Neural progenitor cell (in vitro differentiated cells): ENCODE data around the gene RRP1. TPM values are rescaled to one million over a fixed set of nuclear protein-coding genes. Genes with fewer than 3 reads are reported as not detected.
A peak's percentile ranks its signal among the peaks of the same experiment; 100 is the strongest.

Experiments used
- DNase-seq: peaks from one replicate; pipeline ENCODE4 v3.0.0-alpha.2; 2016; ENCODE audit warnings: low spot score
- H2AFZ ChIP-seq: fragments of 200-600 bp; sonication (generic); replicated peaks from 2 replicates; pipeline ENCODE4 v1.6.1; 2016; ENCODE audit warnings: antibody characterized with exemption
- H3F3A ChIP-seq: fragments of 200-600 bp; sonication (generic); 2 replicates; pipeline ENCODE4 v1.6.1; 2016; ENCODE audit warnings: antibody characterized with exemption, low read depth
- H3K27ac ChIP-seq: fragments of 200-600 bp; sonication (generic); 2 replicates; pipeline ENCODE4 v1.5.1; 2016; ENCODE audit warnings: mild to moderate bottlenecking
- H3K27me3 ChIP-seq: fragments of 200-600 bp; sonication (generic); 2 replicates; pipeline ENCODE4 v1.6.1; 2016; ENCODE audit warnings: mild to moderate bottlenecking, moderate library complexity
- H3K36me3 ChIP-seq: fragments of 200-600 bp; sonication (generic); 2 replicates; pipeline ENCODE4 v1.5.1; 2016
- H3K4me1 ChIP-seq: fragments of 200-600 bp; sonication (generic); 2 replicates; pipeline ENCODE4 v1.6.1; 2016; ENCODE audit warnings: mixed run types
- H3K4me2 ChIP-seq: fragments of 200-600 bp; sonication (generic); 2 replicates; pipeline ENCODE4 v1.6.1; 2016
- H3K4me3 ChIP-seq: fragments of 200-600 bp; sonication (generic); 2 replicates; pipeline ENCODE4 v1.5.1; 2016
- H3K79me2 ChIP-seq: fragments of 200-600 bp; sonication (generic); 2 replicates; pipeline ENCODE4 v1.6.1; 2016; ENCODE audit warnings: low read depth
- H3K9ac ChIP-seq: fragments of 200-600 bp; sonication (generic); 2 replicates; pipeline ENCODE4 v1.6.1; 2016
- H3K9me3 ChIP-seq: fragments of 200-600 bp; sonication (generic); 2 replicates; pipeline ENCODE4 v1.5.1; 2016; ENCODE audit warnings: low read depth
- H4K20me1 ChIP-seq: fragments of 200-600 bp; sonication (generic); 2 replicates; pipeline ENCODE4 v1.6.1; 2016; ENCODE audit warnings: low read depth
- H3K27ac Mint-ChIP-seq: 3 replicates; pipeline ENCODE4 v1.8.0; 2021; ENCODE audit warnings: mixed read lengths
- H3K27me3 Mint-ChIP-seq: 2 replicates; pipeline ENCODE4 v1.8.0; 2022; ENCODE audit warnings: low read depth, mild to moderate bottlenecking, inconsistent platforms, moderate library complexity, mixed read lengths; ENCODE audit not compliant: insufficient read depth
- H3K36me3 Mint-ChIP-seq: 3 replicates; pipeline ENCODE4 v1.8.0; 2021; ENCODE audit warnings: mixed read lengths
- H3K4me1 Mint-ChIP-seq: 3 replicates; pipeline ENCODE4 v1.8.0; 2021; ENCODE audit warnings: mixed read lengths
- H3K4me3 Mint-ChIP-seq: 3 replicates; pipeline ENCODE4 v1.8.0; 2021; ENCODE audit warnings: mild to moderate bottlenecking, moderate library complexity, mixed read lengths
- H3K9me3 Mint-ChIP-seq: 3 replicates; pipeline ENCODE4 v1.8.0; 2020; ENCODE audit warnings: mixed read lengths
- EZH2 ChIP-seq: fragments of 200-600 bp; sonication (generic); IDR thresholded peaks from 2 replicates; pipeline ENCODE4 v1.6.1; 2017; ENCODE audit warnings: antibody characterized with exemption, mild to moderate bottlenecking, moderate library complexity
- EZH2phosphoT487 ChIP-seq: fragments of 200-600 bp; sonication (generic); IDR thresholded peaks from 2 replicates; pipeline ENCODE4 v1.6.1; 2017; ENCODE audit warnings: antibody characterized with exemption
- total RNA-seq: library from RNA; depleted of rRNA; stranded (reverse); fragments of >200 nt; gene quantifications from 2 replicates; pipeline ENCODE4 v1.2.3, GENCODE V29; 2015; ENCODE audit warnings: low replicate concordance
- TF ChIP-seq, protein P1 (sequence below): fragments of 200-600 bp; sonication (generic); IDR thresholded peaks from 2 replicates; pipeline ENCODE4 v1.5.1; 2017; ENCODE audit warnings: antibody characterized with exemption, mild to moderate bottlenecking

RRP1 gene
- total RNA-seq, 1 donor from 2014 or later, result 18.4 TPM

DNA sequence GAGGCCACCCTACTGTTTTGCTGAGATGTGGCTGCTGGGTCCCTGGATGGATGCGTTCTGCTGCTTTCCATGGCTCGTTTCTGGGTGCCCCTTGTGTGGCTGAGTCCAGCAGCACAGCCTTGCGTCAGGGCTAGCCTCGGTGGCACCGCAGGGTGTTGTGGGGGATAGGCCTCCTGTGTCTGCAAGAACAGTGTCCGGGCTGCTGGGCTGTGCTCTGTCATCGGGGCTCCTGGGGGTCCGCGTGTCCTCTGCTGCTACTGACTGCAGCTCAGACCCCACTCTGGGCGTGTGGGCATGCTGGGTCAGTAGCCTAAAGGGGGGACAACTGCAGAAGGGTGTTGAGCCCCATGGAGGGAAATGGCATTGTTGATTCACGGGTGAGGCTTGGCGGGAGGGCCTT is 4.9 kb downstream of the RRP1 start:
- no peak for DNase-seq
- Mint-ChIP-seq H3K27ac (no peak overlapping the region), H3K4me3 (no peak overlapping the region), H3K4me1 (peaks cover 20% of the 10 kb centered on the region), H3K27me3 (peaks cover 5% of the 10 kb centered on the region), H3K9me3 (no peaks in the 10 kb centered on the region), H3K36me3 (peaks cover 36% of the 10 kb centered on the region)
- Histone ChIP-seq H3K4me1 (peaks cover 9% of the 10 kb centered on the region), H4K20me1 (peaks cover 16% of the 10 kb centered on the region), H3K27ac (no peak overlapping the region), H2AFZ (no peak overlapping the region), H3K27me3 (no peaks in the 10 kb centered on the region), H3K9me3 (no peaks in the 10 kb centered on the region), H3K4me3 (no peak overlapping the region), H3K36me3 (no peaks in the 10 kb centered on the region), H3F3A (no peaks in the 10 kb centered on the region), H3K9ac (no peak overlapping the region), H3K79me2 (peaks cover 40% of the 10 kb centered on the region), H3K4me2 (no peak overlapping the region)
- TF ChIP-seq, protein P1, sequence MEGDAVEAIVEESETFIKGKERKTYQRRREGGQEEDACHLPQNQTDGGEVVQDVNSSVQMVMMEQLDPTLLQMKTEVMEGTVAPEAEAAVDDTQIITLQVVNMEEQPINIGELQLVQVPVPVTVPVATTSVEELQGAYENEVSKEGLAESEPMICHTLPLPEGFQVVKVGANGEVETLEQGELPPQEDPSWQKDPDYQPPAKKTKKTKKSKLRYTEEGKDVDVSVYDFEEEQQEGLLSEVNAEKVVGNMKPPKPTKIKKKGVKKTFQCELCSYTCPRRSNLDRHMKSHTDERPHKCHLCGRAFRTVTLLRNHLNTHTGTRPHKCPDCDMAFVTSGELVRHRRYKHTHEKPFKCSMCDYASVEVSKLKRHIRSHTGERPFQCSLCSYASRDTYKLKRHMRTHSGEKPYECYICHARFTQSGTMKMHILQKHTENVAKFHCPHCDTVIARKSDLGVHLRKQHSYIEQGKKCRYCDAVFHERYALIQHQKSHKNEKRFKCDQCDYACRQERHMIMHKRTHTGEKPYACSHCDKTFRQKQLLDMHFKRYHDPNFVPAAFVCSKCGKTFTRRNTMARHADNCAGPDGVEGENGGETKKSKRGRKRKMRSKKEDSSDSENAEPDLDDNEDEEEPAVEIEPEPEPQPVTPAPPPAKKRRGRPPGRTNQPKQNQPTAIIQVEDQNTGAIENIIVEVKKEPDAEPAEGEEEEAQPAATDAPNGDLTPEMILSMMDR, result no peak
- no peak for TF ChIP-seq EZH2phosphoT487

DNA sequence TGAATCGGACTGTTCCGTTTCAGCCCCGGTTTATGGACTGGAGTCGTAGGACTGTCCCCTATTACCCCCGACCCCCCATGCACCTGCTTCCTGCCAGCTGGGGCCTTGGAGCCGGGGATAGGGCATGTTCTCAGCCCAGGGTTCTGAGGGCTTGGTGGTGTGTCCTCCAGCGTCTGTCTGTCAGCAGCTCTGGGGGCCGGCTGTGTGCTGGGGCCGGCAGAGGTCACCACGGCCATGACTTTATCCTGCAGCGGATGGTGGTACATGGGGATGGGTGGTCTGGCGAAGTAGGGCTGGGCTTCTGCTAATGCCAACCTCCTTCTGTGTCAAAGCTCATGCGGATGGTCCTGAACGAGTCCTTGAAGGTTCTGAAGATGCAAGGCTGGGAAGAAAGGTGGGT is 5.5 kb downstream of the RRP1 start:
- TF ChIP-seq EZH2phosphoT487, result no peak
- no peak for TF ChIP-seq EZH2
- TF ChIP-seq, protein P1, result no peak
- Histone ChIP-seq H3K4me1 (peaks cover 9% of the 10 kb centered on the region), H3F3A (no peaks in the 10 kb centered on the region), H3K9me3 (no peaks in the 10 kb centered on the region), H2AFZ (no peak overlapping the region), H4K20me1 (peaks cover 14% of the 10 kb centered on the region), H3K27ac (no peak overlapping the region), H3K9ac (no peak overlapping the region), H3K4me2 (no peak overlapping the region), H3K27me3 (no peaks in the 10 kb centered on the region), H3K36me3 (no peaks in the 10 kb centered on the region), H3K4me3 (no peak overlapping the region), H3K79me2 (peaks cover 35% of the 10 kb centered on the region)
- Mint-ChIP-seq H3K4me3 (peak overlapping the region; percentile 3), H3K27ac (no peak overlapping the region), H3K4me1 (peaks cover 20% of the 10 kb centered on the region), H3K36me3 (peaks cover 36% of the 10 kb centered on the region), H3K9me3 (no peaks in the 10 kb centered on the region), H3K27me3 (peaks cover 5% of the 10 kb centered on the region)
- no peak for DNase-seq

DNA sequence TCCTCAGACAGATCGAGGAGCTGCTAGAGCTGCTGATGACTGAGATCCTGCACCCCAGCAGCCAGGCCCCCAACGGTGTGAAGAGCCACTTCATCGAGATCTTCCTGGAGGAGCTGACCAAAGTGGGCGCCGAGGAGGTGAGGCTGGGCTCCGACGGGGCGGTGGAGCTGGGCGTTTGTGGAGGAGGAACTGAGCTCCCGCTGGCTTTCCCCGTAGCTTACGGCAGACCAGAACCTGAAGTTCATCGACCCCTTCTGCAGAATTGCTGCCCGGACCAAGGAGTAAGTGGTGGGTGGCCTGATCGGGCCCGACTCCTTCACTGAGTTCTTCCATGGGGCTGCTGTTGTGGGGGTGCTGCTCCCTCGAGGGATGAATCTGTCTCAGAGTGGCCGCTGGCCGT is 8.0 kb downstream of the RRP1 start:
- H3F3A ChIP-seq, result no peaks in the 10 kb centered on the region
- H3K79me2 ChIP-seq, result peaks cover 10% of the 10 kb centered on the region
- peaks cover 10% of the 10 kb centered on the region for H4K20me1 ChIP-seq
- Mint-ChIP-seq H3K4me3 (no peak overlapping the region), H3K27ac (no peak overlapping the region), H3K9me3 (no peaks in the 10 kb centered on the region), H3K36me3 (peaks cover 37% of the 10 kb centered on the region), H3K27me3 (peaks cover 3% of the 10 kb centered on the region), H3K4me1 (peaks cover 4% of the 10 kb centered on the region)
- DNase-seq, result no peak
- no peak overlapping the region for H3K27ac ChIP-seq
- no peak overlapping the region for H3K4me3 ChIP-seq
- TF ChIP-seq EZH2phosphoT487, result no peak
- TF ChIP-seq, protein P1, result no peak
- no peak for TF ChIP-seq EZH2
- H2AFZ ChIP-seq, result no peak overlapping the region
- no peaks in the 10 kb centered on the region for H3K27me3 ChIP-seq
- H3K9me3 ChIP-seq, result no peaks in the 10 kb centered on the region
- no peak overlapping the region for H3K9ac ChIP-seq
- H3K36me3 ChIP-seq, result no peaks in the 10 kb centered on the region
- no peak overlapping the region for H3K4me2 ChIP-seq
- no peaks in the 10 kb centered on the region for H3K4me1 ChIP-seq
